ENCODE data around the gene ASCC1.
"Not testable (repeated sequence)": the region's sequence is repeated elsewhere in the genome, so short reads cannot be mapped to it uniquely, and the experiment has no call there.

The ASCC1 gene

GRCh38 chr10:72248468-72249151, 32.5 kb upstream of the ASCC1 start:
- peak; percentile 76 for DNase-seq (ENCODE audit: low read depth)

- DNase-seq (ENCODE audit: low read depth) = no peak
These were observed 30.0 kb upstream of the ASCC1 start for GRCh38 chr10:72245949-72246525.

- no peak for DNase-seq (ENCODE audit: low read depth)
These were observed 28.5 kb upstream of the ASCC1 start for GRCh38 chr10:72244573-72245038.

GRCh38 chr10:72243822-72244437, 27.9 kb upstream of the ASCC1 start:
- peak; percentile 97 for DNase-seq (ENCODE audit: low read depth)

GRCh38 chr10:72242675-72243074, 26.6 kb upstream of the ASCC1 start:
- DNase-seq (ENCODE audit: low read depth) = peak; percentile 65

- DNase-seq (ENCODE audit: low read depth) = no peak
These were observed 25.7 kb upstream of the ASCC1 start for GRCh38 chr10:72241691-72242252.

GRCh38 chr10:72240371-72240770, 24.3 kb upstream of the ASCC1 start:
- no peak for DNase-seq (ENCODE audit: low read depth)

GRCh38 chr10:72239409-72239808, 23.3 kb upstream of the ASCC1 start:
- no peak for DNase-seq (ENCODE audit: low read depth)

GRCh38 chr10:72238392-72239175, 22.5 kb upstream of the ASCC1 start:
- DNase-seq (ENCODE audit: low read depth) = no peak

GRCh38 chr10:72235544-72236279, 19.6 kb upstream of the ASCC1 start:
- no peak for DNase-seq (ENCODE audit: low read depth)

- no peak for DNase-seq (ENCODE audit: low read depth)
These were observed 18.6 kb upstream of the ASCC1 start for GRCh38 chr10:72234560-72235095.

- DNase-seq (ENCODE audit: low read depth) = no peak
These were observed 17.5 kb upstream of the ASCC1 start for GRCh38 chr10:72233621-72234020.

- peak; percentile 36 for DNase-seq (ENCODE audit: low read depth)
These were observed 13.5 kb upstream of the ASCC1 start for GRCh38 chr10:72229261-72230251.

GRCh38 chr10:72228318-72228751, 12.3 kb upstream of the ASCC1 start:
- DNase-seq (ENCODE audit: low read depth) = no peak

- DNase-seq (ENCODE audit: low read depth) = no peak
These were observed 11.8 kb upstream of the ASCC1 start for GRCh38 chr10:72227826-72228225.

- DNase-seq (ENCODE audit: low read depth) = no peak
These were observed 10.4 kb upstream of the ASCC1 start for GRCh38 chr10:72226418-72227027.

- not testable (repeated sequence) for DNase-seq (ENCODE audit: low read depth)
These were observed 8.1 kb upstream of the ASCC1 start for GRCh38 chr10:72224191-72224590.

GRCh38 chr10:72223743-72224101, 7.6 kb upstream of the ASCC1 start:
- no peak for DNase-seq (ENCODE audit: low read depth)

- DNase-seq (ENCODE audit: low read depth) = no peak
These were observed 5.2 kb upstream of the ASCC1 start for GRCh38 chr10:72221278-72221677.

- DNase-seq (ENCODE audit: low read depth) = no peak
These were observed 4.6 kb upstream of the ASCC1 start for GRCh38 chr10:72220637-72221036.

Data from fibroblast of the conjunctiva (primary cell).